Mesenchymal stem cell (in vitro differentiated cells and primary cell): ENCODE data around the gene FRMD8.

ENCODE experiments used
- DNase-seq: peaks from one replicate; pipeline ENCODE4 v3.0.0-alpha.2; 2013
- H2AFZ ChIP-seq: one replicate; pipeline ENCODE4 v1.6.1; 2013; ENCODE audit warnings: low read depth, mild to moderate bottlenecking, control low read depth, inconsistent platforms, low read length, moderate library complexity
- H2AK5ac ChIP-seq: 2 replicates; pipeline ENCODE4 v1.6.1; 2013; ENCODE audit warnings: low read length, moderate library complexity, mild to moderate bottlenecking, inconsistent platforms; ENCODE audit not compliant: severe bottlenecking
- H2BK120ac ChIP-seq: one replicate; pipeline ENCODE4 v1.6.1; 2013; ENCODE audit warnings: low read depth, mild to moderate bottlenecking, inconsistent platforms, low read length, moderate library complexity
- H2BK12ac ChIP-seq, 2 experiments: one replicate each; pipeline ENCODE4 v1.6.1; 2013; ENCODE audit warnings: inconsistent platforms in 2 of 2, low read length in 2 of 2, mild to moderate bottlenecking in 2 of 2, moderate library complexity in 2 of 2, control low read depth in 1 of 2
- H2BK15ac ChIP-seq: one replicate; pipeline ENCODE4 v1.6.1; 2013; ENCODE audit warnings: mild to moderate bottlenecking, low read depth, inconsistent platforms; ENCODE audit not compliant: poor library complexity, severe bottlenecking
- H2BK5ac ChIP-seq: 2 replicates; pipeline ENCODE4 v1.6.1; 2013; ENCODE audit warnings: low read depth, mild to moderate bottlenecking, low read length, control low read depth, inconsistent platforms; ENCODE audit not compliant: poor library complexity, severe bottlenecking
- H3K14ac ChIP-seq, 2 experiments: one replicate each; pipeline ENCODE4 v1.6.1; 2013; ENCODE audit warnings: inconsistent platforms in 2 of 2, low read length in 2 of 2, control low read depth in 1 of 2, mild to moderate bottlenecking in 1 of 2, moderate library complexity in 1 of 2
- H3K18ac ChIP-seq, 2 experiments: one replicate each; pipeline ENCODE4 v1.6.1; 2013; ENCODE audit warnings: inconsistent platforms in 2 of 2, low read length in 2 of 2, control low read depth in 1 of 2, low read depth in 1 of 2, mild to moderate bottlenecking in 1 of 2
- H3K23ac ChIP-seq, 2 experiments: one replicate each; pipeline ENCODE4 v1.6.1; 2013; ENCODE audit warnings: inconsistent platforms in 2 of 2, low read length in 2 of 2, mild to moderate bottlenecking in 2 of 2, moderate library complexity in 2 of 2, control low read depth in 1 of 2
- H3K27ac ChIP-seq: 2 replicates; pipeline ENCODE4 v1.5.1; 2013; ENCODE audit warnings: mild to moderate bottlenecking, moderate library complexity, low read length, control low read depth, inconsistent platforms; ENCODE audit not compliant: poor library complexity, severe bottlenecking
- H3K27me3 ChIP-seq, 2 experiments: 2 replicates each; pipeline versions ENCODE4 v1.6.1 to v1.7.0; 2013; ENCODE audit warnings: low read length in 2 of 2, mild to moderate bottlenecking in 2 of 2, moderate library complexity in 2 of 2, control low read depth in 1 of 2, inconsistent platforms in 1 of 2; ENCODE audit not compliant: control insufficient read depth in 1 of 2, insufficient read depth in 1 of 2
- H3K36me3 ChIP-seq, 2 experiments: 2 replicates each; pipeline versions ENCODE4 v1.6.1 to v1.7.0; 2013; ENCODE audit warnings: low read length in 2 of 2, control low read depth in 1 of 2, inconsistent platforms in 1 of 2, low read depth in 1 of 2, mild to moderate bottlenecking in 1 of 2; ENCODE audit not compliant: insufficient read depth in 2 of 2, control insufficient read depth in 1 of 2
- H3K4ac ChIP-seq, 2 experiments: one replicate each; pipeline ENCODE4 v1.6.1; 2013; ENCODE audit warnings: inconsistent platforms in 2 of 2, low read length in 2 of 2, mild to moderate bottlenecking in 2 of 2, moderate library complexity in 2 of 2, control low read depth in 1 of 2, low read depth in 1 of 2
- H3K4me1 ChIP-seq: 2 replicates; pipeline ENCODE4 v1.6.1; 2013; ENCODE audit warnings: low read depth, low read length, control low read depth; ENCODE audit not compliant: control insufficient read depth, insufficient read depth
- H3K4me2 ChIP-seq: 2 replicates; pipeline ENCODE4 v1.6.1; 2013; ENCODE audit warnings: low read length, mild to moderate bottlenecking, inconsistent platforms; ENCODE audit not compliant: poor library complexity, severe bottlenecking
- H3K4me3 ChIP-seq, 2 experiments: 2 replicates each; pipeline versions ENCODE4 v1.5.1 to v1.7.0; 2013; ENCODE audit warnings: low read length in 2 of 2, mild to moderate bottlenecking in 2 of 2, control low read depth in 1 of 2, low read depth in 1 of 2; ENCODE audit not compliant: insufficient read depth in 1 of 2
- H3K79me1 ChIP-seq: replicated peaks from 2 replicates; pipeline ENCODE4 v1.6.1; 2013; ENCODE audit warnings: mild to moderate bottlenecking, control low read depth, low read length, inconsistent platforms; ENCODE audit not compliant: poor library complexity, severe bottlenecking
- H3K9ac ChIP-seq: 2 replicates; pipeline ENCODE4 v1.7.0; 2013; ENCODE audit warnings: mild to moderate bottlenecking, low read length, moderate library complexity
- H3K9me3 ChIP-seq: 2 replicates; pipeline ENCODE4 v1.7.0; 2013; ENCODE audit warnings: mild to moderate bottlenecking, low read length; ENCODE audit not compliant: control insufficient read depth
- H4K8ac ChIP-seq: one replicate; pipeline ENCODE4 v1.6.1; 2013; ENCODE audit warnings: inconsistent platforms, mild to moderate bottlenecking, low read length, moderate library complexity
- H4K91ac ChIP-seq: one replicate; pipeline ENCODE4 v1.6.1; 2013; ENCODE audit warnings: mild to moderate bottlenecking, low read length, inconsistent platforms
- WGBS: methylation state at CpG from one replicate; pipeline ENCODE4 v1.1.7; 2013; ENCODE audit warnings: mixed read lengths; 5-methylcytosine and 5-hydroxymethylcytosine counted together

The FRMD8 gene

DNA sequence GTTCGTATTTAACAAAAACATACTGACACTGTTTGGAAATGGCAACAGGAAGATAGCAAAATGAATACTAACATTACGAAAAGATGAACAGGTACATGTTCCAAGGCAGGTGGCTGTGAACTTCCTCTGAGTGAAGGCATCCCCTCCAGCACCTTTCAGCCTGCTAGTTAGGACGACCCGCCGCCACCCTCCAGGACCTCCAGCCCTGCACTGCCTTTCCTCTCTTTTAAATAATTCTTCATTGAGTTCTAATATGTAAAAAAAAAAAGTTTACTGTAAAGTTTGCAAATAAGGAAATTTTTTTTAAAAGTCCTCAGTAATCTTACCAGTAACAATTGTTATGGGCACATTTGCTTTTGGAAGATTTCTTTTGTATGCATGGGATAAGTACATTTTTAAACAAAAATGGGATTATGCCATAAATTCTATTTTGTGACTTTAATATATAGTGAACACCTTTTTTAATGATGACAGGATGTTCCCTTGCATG is 42.2 kb downstream of the FRMD8 start:
- Histone ChIP-seq H2BK12ac (no peak overlapping the region), H2BK120ac (no peak overlapping the region), H3K27me3 (no peaks in the 10 kb centered on the region), H2AK5ac (no peak overlapping the region), H4K91ac (no peak overlapping the region), H3K4me3 (peak overlapping the region in 1 of 2 experiments; percentile 92), H4K8ac (no peak overlapping the region), H3K4me1 (peaks cover 2% of the 10 kb centered on the region), H3K9ac (peak overlapping the region; percentile 99), H2AFZ (no peak overlapping the region), H2BK15ac (no peak overlapping the region), H3K79me1 (no peaks in the 10 kb centered on the region), H3K18ac (no peak overlapping the region), H3K27ac (peak overlapping the region; percentile 84), H3K14ac (peak overlapping the region in 1 of 2 experiments; percentile 78), H3K4me2 (peak overlapping the region; percentile 25), H3K36me3 (peaks cover 7 to 97% of the 10 kb centered on the region in 2 experiments), H2BK5ac (no peak overlapping the region), H3K9me3 (no peaks in the 10 kb centered on the region), H3K23ac (no peak overlapping the region), H3K4ac (no peak overlapping the region)
- 92% methylated on average over 2 of the region's 5 CpGs for WGBS
- DNase-seq, result no peak

DNA sequence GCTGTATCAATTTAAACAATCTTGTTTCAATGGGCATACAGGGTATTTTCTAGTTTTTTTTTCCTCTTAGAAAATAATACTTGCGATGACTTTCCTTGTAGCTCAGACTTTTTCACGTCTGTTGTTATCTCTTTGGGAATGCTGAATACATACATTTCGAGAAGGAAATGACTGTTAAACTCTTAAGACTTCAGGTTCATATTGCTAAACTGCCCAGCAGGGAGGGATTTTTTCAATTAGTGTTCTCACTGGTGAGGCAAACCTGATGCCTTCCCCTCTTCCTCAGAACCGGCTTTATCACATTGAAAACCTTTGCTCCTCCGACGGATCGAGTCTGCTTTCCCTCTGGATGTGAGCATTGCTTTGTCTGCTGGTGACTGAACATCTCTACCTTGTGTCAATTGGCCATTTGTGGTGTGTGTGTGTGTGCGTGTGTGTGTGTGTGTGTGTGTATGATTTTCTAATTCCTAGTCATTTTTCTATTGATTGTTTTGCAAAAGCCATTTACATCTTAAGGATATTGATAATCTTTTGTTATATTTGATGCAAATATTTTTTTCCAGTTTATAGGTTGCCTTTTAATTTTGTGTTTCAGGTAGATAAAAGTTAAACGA is 42.7 kb downstream of the FRMD8 start:
- no peak overlapping the region for H2AFZ ChIP-seq
- no peak overlapping the region for H3K4ac ChIP-seq
- no peak overlapping the region for H2BK15ac ChIP-seq
- whole genome bisulfite sequencing, result 48% methylated on average over 4 of the region's 9 CpGs
- H2AK5ac ChIP-seq, result no peak overlapping the region
- peak overlapping the region; percentile 99 for H3K9ac ChIP-seq
- H3K36me3 ChIP-seq, result peaks cover 8 to 96% of the 10 kb centered on the region in 2 experiments
- H2BK120ac ChIP-seq, result no peak overlapping the region
- peak overlapping the region; percentile 74 for H3K27ac ChIP-seq
- H4K91ac ChIP-seq, result no peak overlapping the region
- no peak overlapping the region for H2BK12ac ChIP-seq
- H2BK5ac ChIP-seq, result no peak overlapping the region
- no peaks in the 10 kb centered on the region for H3K9me3 ChIP-seq
- peak overlapping the region in 1 of 2 experiments; percentile 6 for H3K14ac ChIP-seq
- H3K18ac ChIP-seq, result peak overlapping the region in 1 of 2 experiments; percentile 40
- peak overlapping the region in 1 of 2 experiments; percentile 92 for H3K4me3 ChIP-seq
- H3K79me1 ChIP-seq, result no peaks in the 10 kb centered on the region
- DNase-seq, result peak; percentile 90
- no peak overlapping the region for H3K23ac ChIP-seq
- H4K8ac ChIP-seq, result no peak overlapping the region
- no peaks in the 10 kb centered on the region for H3K27me3 ChIP-seq
- peaks cover 2% of the 10 kb centered on the region for H3K4me1 ChIP-seq
- H3K4me2 ChIP-seq, result peak overlapping the region; percentile 19

DNA sequence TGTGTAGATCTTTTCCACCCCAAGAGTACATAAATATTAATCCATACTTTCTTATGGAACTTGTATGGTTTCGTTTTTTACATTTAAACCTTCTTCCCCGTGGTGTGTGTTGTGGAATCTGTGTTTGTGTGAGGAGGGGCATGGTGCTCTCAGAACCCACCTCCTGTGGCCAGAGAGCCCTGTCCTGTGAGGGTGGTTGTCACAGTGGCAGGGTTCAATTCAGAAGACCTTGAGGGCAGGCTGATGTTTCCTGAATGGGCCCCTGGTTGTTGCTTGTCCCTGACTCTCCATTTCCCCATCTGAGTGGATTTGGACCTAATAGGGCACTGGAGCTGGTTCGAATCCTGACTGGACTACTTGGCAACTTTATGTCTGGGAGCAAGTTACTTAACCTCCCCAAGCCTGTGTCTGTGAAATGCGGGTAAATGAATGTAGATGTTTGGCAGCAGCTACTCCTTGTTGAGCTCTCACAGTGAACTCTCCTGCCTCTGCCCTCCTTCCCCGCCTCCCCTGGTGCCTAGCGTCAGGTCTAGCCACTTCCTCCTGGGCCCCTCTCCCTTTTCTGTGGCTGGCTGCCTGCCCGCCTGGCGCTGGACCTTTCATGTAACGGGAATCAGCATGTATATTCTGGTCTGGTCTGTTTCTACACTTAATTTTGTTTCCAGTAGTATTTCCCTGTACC is 43.4 kb downstream of the FRMD8 start:
- no peak overlapping the region for H2BK120ac ChIP-seq
- peak overlapping the region in 1 of 2 experiments; percentile 62 for H3K14ac ChIP-seq
- H3K23ac ChIP-seq, result peak overlapping the region in 1 of 2 experiments; percentile 47
- no peaks in the 10 kb centered on the region for H3K9me3 ChIP-seq
- H3K36me3 ChIP-seq, result peaks cover 12 to 96% of the 10 kb centered on the region in 2 experiments
- no peak overlapping the region for H4K91ac ChIP-seq
- peak overlapping the region; percentile 88 for H3K27ac ChIP-seq
- H4K8ac ChIP-seq, result no peak overlapping the region
- peak overlapping the region; percentile 81 for H3K4me2 ChIP-seq
- H3K27me3 ChIP-seq, result no peaks in the 10 kb centered on the region
- H2BK12ac ChIP-seq, result no peak overlapping the region
- peak; percentile 90 for DNase-seq
- WGBS, result 48% methylated on average over 9 of the region's 9 CpGs
- no peak overlapping the region for H2BK15ac ChIP-seq
- peak overlapping the region; percentile 99 for H3K9ac ChIP-seq
- no peak overlapping the region for H2BK5ac ChIP-seq
- no peak overlapping the region for H2AK5ac ChIP-seq
- H3K4me1 ChIP-seq, result peaks cover 4% of the 10 kb centered on the region
- no peak overlapping the region for H3K4ac ChIP-seq
- H3K79me1 ChIP-seq, result no peaks in the 10 kb centered on the region
- H3K18ac ChIP-seq, result peak overlapping the region; percentile 42 to 54
- no peak overlapping the region for H2AFZ ChIP-seq
- H3K4me3 ChIP-seq, result peak overlapping the region; percentile 40 to 92
